Kidney epithelial cell (primary cell): ENCODE measurements around the gene HLA-DPB1. TPM values are rescaled to one million over a fixed set of nuclear protein-coding genes. Genes with fewer than 3 reads are reported as not detected.

Source experiments
- DNase-seq: peaks from one replicate; pipeline ENCODE4 v3.0.0-alpha.2; 2010; ENCODE audit warnings: low read depth
- H3K27me3 ChIP-seq: 2 replicates; pipeline ENCODE4 v1.6.0; 2011; ENCODE audit warnings: low read length; ENCODE audit not compliant: control insufficient read depth, insufficient read depth
- H3K36me3 ChIP-seq: 2 replicates; pipeline ENCODE4 v1.5.1; 2011; ENCODE audit warnings: low read length; ENCODE audit not compliant: control insufficient read depth, insufficient read depth
- H3K4me3 ChIP-seq: 2 replicates; pipeline ENCODE4 v1.5.1; 2011; ENCODE audit warnings: low read depth, mild to moderate bottlenecking, control low read depth, low read length
- total RNA-seq: library from RNA; depleted of rRNA; stranded (reverse); fragments of >200 nt; gene quantifications from 2 replicates; pipeline ENCODE4 v1.2.3, GENCODE V29; 2015
- TF ChIP-seq, protein P1 (sequence below): IDR thresholded peaks from 2 replicates; pipeline ENCODE4 v1.5.1; 2011; ENCODE audit warnings: mild to moderate bottlenecking, moderate library complexity, low read length, control low read depth, inconsistent platforms; ENCODE audit not compliant: insufficient read depth, poor library complexity, severe bottlenecking

HLA-DPB1 gene
- total RNA-seq, 1 donor from 2014 or later, result 5.5 TPM

DNA sequence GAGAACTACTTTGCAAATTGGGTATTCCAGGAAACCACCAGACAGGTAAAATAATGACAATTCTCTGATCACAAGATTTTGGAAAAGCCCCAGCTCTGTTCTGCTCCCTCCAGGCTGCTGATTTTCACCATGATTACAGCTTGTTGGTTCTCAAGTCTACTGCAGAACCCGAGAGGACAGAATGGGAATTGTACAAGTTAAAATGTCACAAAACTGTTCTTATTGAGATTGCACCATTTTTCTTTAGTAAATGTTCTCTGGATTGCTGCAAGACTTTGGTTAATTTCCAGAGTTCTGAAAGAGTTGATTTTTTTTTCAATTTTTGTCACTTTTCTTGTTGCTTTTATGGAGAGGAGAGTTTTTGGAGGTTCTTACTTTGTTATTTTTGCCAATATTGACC lies 39.3 kb upstream of the HLA-DPB1 start:
- TF ChIP-seq, protein P1, sequence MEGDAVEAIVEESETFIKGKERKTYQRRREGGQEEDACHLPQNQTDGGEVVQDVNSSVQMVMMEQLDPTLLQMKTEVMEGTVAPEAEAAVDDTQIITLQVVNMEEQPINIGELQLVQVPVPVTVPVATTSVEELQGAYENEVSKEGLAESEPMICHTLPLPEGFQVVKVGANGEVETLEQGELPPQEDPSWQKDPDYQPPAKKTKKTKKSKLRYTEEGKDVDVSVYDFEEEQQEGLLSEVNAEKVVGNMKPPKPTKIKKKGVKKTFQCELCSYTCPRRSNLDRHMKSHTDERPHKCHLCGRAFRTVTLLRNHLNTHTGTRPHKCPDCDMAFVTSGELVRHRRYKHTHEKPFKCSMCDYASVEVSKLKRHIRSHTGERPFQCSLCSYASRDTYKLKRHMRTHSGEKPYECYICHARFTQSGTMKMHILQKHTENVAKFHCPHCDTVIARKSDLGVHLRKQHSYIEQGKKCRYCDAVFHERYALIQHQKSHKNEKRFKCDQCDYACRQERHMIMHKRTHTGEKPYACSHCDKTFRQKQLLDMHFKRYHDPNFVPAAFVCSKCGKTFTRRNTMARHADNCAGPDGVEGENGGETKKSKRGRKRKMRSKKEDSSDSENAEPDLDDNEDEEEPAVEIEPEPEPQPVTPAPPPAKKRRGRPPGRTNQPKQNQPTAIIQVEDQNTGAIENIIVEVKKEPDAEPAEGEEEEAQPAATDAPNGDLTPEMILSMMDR, result no peak
- Histone ChIP-seq H3K36me3 (no peaks in the 10 kb centered on the region), H3K27me3 (no peaks in the 10 kb centered on the region), H3K4me3 (no peak overlapping the region)
- no peak for DNase-seq

DNA sequence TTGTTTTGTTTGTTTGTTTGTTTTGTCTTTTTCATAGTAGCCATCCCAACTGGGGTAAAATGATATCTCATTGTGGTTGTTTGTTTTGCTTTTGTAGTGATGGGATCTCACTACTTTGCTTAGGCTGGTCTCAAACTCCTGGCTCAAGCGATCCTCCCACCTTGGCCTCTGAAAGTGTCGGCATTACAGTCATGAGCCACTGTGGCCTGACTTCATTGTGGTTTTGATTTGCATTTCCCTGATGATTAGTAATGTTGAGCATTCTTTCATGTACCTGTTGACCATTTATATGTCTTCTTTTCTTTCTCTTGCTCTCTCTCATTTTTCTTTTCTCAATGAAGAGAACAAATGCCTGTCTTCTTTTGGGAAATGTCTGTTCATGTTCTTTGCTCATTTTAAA lies 35.6 kb upstream of the HLA-DPB1 start:
- TF ChIP-seq, protein P1, result no peak
- no peaks in the 10 kb centered on the region for H3K36me3 ChIP-seq
- H3K4me3 ChIP-seq, result no peak overlapping the region
- no peak for DNase-seq
- no peaks in the 10 kb centered on the region for H3K27me3 ChIP-seq

DNA sequence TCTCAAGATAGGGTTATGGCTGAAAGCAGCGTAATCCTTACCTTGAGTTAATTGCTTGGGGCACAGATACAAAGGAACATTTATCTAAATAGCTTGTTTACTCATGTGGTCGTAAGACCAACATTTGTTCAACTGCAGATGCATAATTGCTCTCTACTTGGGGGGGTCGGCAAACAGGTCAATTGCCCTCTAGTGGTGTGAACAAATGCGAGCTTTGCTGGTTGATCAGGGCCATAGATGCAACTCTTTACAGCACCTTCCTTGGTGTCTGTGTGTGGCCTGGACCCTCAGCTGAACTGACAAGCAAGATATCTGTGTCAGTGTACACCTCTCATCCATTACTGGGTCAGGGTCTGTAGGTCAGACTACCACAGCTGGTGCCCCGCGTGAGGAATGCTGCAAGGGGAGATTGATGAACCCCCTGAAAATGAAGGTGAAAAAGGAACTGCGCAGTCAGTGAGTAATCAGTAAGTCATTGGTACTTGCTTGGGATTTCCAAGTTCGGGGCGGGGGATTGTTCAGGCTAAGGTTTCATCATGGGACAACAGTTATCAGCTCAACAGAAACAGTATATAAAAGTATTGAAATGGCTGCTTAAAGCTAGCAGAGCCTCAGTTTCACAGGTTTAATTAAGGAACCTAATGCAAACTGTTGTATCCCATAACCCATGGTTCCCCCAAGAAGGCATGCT lies 26.3 kb upstream of the HLA-DPB1 start:
- Histone ChIP-seq H3K36me3 (no peaks in the 10 kb centered on the region), H3K4me3 (no peak overlapping the region), H3K27me3 (peaks cover 4% of the 10 kb centered on the region)
- TF ChIP-seq, protein P1, result peak; percentile 25
- DNase-seq, result no peak

DNA sequence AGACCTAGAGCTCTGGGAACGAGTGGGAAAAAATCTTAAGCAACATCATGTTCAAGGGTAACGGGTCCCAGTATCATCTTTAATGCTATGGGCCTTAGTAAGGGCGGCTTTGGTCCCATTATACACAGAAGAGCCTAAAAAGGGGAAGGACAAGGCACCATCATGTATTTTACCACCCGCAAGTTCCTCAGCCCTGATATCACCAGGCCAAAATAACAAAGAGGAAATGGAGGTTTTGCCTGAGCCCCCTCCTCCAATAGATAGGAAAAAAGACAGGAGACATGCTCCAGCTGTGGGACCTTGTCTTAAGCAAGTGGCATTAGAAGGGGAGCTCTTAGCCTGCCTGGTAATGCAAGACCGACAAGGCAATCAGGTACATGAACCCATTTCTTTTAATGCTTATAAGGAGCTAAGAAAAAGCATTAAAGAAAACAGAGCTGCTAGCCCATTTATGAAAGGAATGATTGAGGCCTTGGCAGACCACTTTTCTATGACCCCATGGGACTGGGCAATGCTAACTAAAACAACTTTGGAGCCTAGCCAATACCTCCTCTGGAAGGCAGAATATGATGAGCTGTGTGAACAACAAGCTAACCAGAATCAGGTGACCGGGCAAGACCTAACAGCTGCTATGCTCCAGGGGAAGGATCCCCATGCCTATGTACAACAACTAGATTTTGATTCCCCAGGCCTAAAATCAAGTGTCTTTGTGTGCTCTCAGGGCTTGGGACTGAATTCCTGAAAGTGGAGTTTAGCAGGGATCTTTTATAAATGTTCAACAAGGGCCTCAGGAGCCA lies 25.6 kb upstream of the HLA-DPB1 start:
- no peak for DNase-seq
- Histone ChIP-seq H3K36me3 (no peaks in the 10 kb centered on the region), H3K4me3 (no peak overlapping the region), H3K27me3 (peaks cover 4% of the 10 kb centered on the region)
- TF ChIP-seq, protein P1, result no peak

DNA sequence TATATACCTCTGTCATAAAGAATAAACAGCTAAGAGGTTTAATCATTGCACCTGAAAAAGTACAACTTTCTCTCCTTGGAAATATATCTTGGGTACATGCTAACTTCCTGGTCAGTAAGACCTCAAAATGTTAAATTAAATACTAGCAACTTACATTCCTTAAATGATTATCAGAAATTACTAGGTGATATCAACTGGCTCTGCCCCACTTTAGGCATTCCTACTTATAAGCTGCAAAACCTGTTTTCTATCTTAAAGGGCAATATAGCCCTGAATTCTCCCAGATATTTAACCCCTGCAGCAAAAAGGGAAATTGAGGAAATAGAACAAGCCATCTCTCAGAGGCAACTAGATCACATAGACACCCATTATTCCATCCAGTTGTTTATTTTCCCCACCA lies 23.2 kb upstream of the HLA-DPB1 start:
- DNase-seq, result no peak
- Histone ChIP-seq H3K36me3 (no peaks in the 10 kb centered on the region), H3K27me3 (peaks cover 6% of the 10 kb centered on the region), H3K4me3 (no peak overlapping the region)
- TF ChIP-seq, protein P1, result no peak
